Measurements from ENCODE around the gene OR5H14. TPM values are rescaled to one million over a fixed set of nuclear protein-coding genes. Genes with fewer than 3 reads are reported as not detected.
"Not testable (repeated sequence)": the region's sequence is repeated elsewhere in the genome, so short reads cannot be mapped to it uniquely, and the experiment has no call there.

OR5H14 gene
- total RNA-seq, 2 experiments from 2014 or later = 0.02 TPM; not detected in 1

DNA sequence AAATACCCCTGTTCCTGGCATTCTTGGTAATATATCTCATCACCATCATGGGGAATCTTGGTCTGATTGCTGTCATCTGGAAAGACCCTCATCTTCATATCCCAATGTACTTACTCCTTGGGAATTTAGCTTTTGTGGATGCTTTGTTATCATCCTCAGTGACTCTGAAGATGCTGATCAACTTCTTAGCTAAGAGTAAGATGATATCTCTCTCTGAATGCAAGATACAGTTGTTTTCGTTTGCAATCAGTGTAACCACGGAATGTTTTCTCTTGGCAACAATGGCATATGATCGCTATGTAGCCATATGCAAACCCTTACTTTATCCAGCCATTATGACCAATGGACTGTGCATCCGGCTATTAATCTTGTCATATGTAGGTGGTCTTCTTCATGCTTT lies 2.2 kb downstream of the OR5H14 start:
- H3K27me3 Mint-ChIP-seq; H3K27ac Mint-ChIP-seq; DNase-seq; H3K4me1 Mint-ChIP-seq; CTCF ChIA-PET; H3K9me3 Mint-ChIP-seq (ENCODE audit: low read depth); POLR2A ChIA-PET; intact Hi-C loops (cut with DNase I, micrococcal nuclease); ATAC-seq; H3K4me3 Mint-ChIP-seq; H3K36me3 Mint-ChIP-seq (ENCODE audit: low read depth): not testable (repeated sequence)

DNA sequence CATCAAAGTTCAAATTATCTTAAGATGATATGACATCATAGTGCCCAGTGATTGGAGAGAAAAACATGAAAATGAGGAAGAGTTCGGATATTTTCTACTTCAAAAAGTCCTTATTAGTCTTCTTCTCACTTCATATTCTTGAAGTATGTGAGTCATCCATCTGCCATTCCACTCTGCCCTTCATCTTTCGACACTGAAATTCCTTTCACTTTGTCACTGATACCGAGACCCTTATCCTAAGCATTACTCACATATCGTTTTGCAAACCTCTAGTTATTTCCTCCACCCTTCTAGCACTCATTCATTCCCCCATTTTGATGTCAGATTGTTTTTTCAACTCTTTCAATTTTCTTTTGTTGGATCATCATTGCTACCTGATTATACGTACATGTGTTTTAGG lies 4.0 kb downstream of the OR5H14 start:
- CTCF ChIA-PET = no interaction called here
- no peak overlapping the region for H3K27ac Mint-ChIP-seq
- DNase-seq = no peak
- POLR2A ChIA-PET = no interaction called here
- H3K9me3 Mint-ChIP-seq (ENCODE audit: low read depth) = peaks cover 5% of the 10 kb centered on the region
- no peak for ATAC-seq
- no peaks in the 10 kb centered on the region for H3K4me1 Mint-ChIP-seq
- no peaks in the 10 kb centered on the region for H3K36me3 Mint-ChIP-seq (ENCODE audit: low read depth)
- peaks cover 3% of the 10 kb centered on the region for H3K27me3 Mint-ChIP-seq
- intact Hi-C loops (cut with DNase I, micrococcal nuclease) = loop anchor here in 1 of 2 experiments (10.0 kb wide), 1 partner anchor 56 kb away; no protein-coding TSS in a partner anchor
- no peak overlapping the region for H3K4me3 Mint-ChIP-seq

- Mint-ChIP-seq H3K9me3 (ENCODE audit: low read depth) (no peaks in the 10 kb centered on the region), H3K4me3 (no peak within 1 kb of the TSS), H3K27me3 (peaks cover 4% of the 10 kb centered on the region), H3K4me1 (no peaks in the 10 kb centered on the region), H3K27ac (no peak within 1 kb of the TSS), H3K36me3 (ENCODE audit: low read depth) (no peaks in the 10 kb centered on the region)
- DNase-seq (no peak), ATAC-seq (no peak)
- CTCF ChIA-PET = no interaction called here
- POLR2A ChIA-PET = no interaction called here
- intact Hi-C loops (cut with DNase I, micrococcal nuclease) = no loop called here
Measured at GRCh38 chr3:98166396-98166795, 19.1 kb downstream of the OR5H14 start, which contains the start of gene OR5H15. Gene OR5H15 (plus strand): TSS chr3:98166696. CDS start chr3:98168700, 2,004 bp downstream.

- no peaks in the 10 kb centered on the region for H3K4me1 Mint-ChIP-seq
- H3K27ac Mint-ChIP-seq = no peak overlapping the region
- POLR2A ChIA-PET = no interaction called here
- intact Hi-C loops (cut with DNase I, micrococcal nuclease) = no loop called here
- H3K27me3 Mint-ChIP-seq = peaks cover 6% of the 10 kb centered on the region
- no peak overlapping the region for H3K4me3 Mint-ChIP-seq
- no peak for ATAC-seq
- H3K9me3 Mint-ChIP-seq (ENCODE audit: low read depth) = peaks cover 2% of the 10 kb centered on the region
- DNase-seq = no peak
- no peaks in the 10 kb centered on the region for H3K36me3 Mint-ChIP-seq (ENCODE audit: low read depth)
- CTCF ChIA-PET = interaction anchor here (1.6 kb wide), 1 partner anchor 8 kb away, joined by 4 read pairs; no protein-coding TSS in a partner anchor
Measured at GRCh38 chr3:98171071-98171470, 23.8 kb downstream of the OR5H14 start.

GRCh38 chr3:98172621-98173020 lies 25.3 kb downstream of the OR5H14 start:
- CTCF ChIA-PET = no interaction called here

DNA sequence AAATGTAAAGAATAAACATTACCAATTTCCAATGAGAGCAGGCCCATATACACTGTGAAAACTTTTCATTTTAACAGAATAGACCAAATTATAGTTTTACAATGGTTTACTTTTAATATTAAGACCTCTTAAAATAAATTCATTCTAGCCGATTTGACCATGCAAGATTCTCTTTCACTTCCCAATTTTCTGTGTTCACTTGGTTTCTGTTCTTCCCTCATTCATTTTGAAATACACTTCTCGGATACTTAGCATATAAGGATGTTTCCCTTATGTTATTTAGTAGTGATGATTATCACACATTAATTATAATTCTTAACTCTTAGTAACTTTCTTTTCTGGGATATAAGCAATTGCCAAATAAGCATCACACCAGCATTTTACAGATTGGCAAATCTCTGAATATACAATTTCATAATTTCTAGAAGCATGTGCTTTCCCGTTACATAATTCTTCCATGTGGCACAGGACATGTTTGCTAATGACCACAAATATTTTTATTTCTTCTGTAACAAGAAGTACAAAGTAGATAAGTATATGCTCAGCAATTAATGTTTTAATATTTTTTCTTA lies 33.1 kb downstream of the OR5H14 start:
- no peaks in the 10 kb centered on the region for H3K36me3 Mint-ChIP-seq (ENCODE audit: low read depth)
- H3K27ac Mint-ChIP-seq = no peak overlapping the region
- intact Hi-C loops (cut with DNase I, micrococcal nuclease) = loop anchor here in 1 of 2 experiments (10.0 kb wide), 1 partner anchor 414 kb away; the partner anchor contains the start of gene CPOX
- ChIA-PET CTCF (no interaction called here), POLR2A (no interaction called here)
- DNase-seq = no peak
- H3K9me3 Mint-ChIP-seq (ENCODE audit: low read depth) = no peaks in the 10 kb centered on the region
- ATAC-seq = no peak
- H3K4me1 Mint-ChIP-seq = no peaks in the 10 kb centered on the region
- H3K4me3 Mint-ChIP-seq = no peak overlapping the region
- no peaks in the 10 kb centered on the region for H3K27me3 Mint-ChIP-seq

More at GRCh38 chr3:98172621-98173020, 25.3 kb downstream of the OR5H14 start:
- no peak overlapping the region for H3K4me3 Mint-ChIP-seq
- intact Hi-C loops (cut with DNase I, micrococcal nuclease) = no loop called here
- no peaks in the 10 kb centered on the region for H3K36me3 Mint-ChIP-seq (ENCODE audit: low read depth)
- H3K27me3 Mint-ChIP-seq = peaks cover 6% of the 10 kb centered on the region
- peaks cover 2% of the 10 kb centered on the region for H3K9me3 Mint-ChIP-seq (ENCODE audit: low read depth)
- H3K4me1 Mint-ChIP-seq = no peaks in the 10 kb centered on the region
- DNase-seq (no peak), ATAC-seq (no peak)
- POLR2A ChIA-PET = no interaction called here
- H3K27ac Mint-ChIP-seq = no peak overlapping the region

DNA sequence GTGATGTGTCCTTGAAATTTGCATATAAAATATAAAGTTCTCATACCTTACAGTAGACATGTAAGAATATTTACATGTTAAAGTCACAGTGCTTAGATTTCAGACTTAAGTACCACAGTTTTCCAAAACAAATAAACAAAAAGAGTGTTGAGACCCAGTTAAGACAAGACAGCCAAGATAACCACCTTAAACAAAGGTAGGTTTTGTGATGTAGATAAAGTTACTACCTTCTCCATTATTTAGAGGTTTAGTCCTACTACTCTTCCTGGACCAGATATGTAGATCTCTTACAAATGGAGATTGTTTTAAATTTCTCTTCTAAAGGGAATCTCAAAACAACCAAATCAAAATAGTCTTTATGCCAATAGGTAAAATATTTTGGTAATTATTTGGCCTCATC lies 34.9 kb downstream of the OR5H14 start:
- no peak for DNase-seq
- ChIA-PET POLR2A (no interaction called here), CTCF (interaction anchor here (0.6 kb wide), 1 partner anchor 135 kb away, joined by 3 read pairs; no protein-coding TSS in a partner anchor)
- Mint-ChIP-seq H3K4me1 (no peaks in the 10 kb centered on the region), H3K27me3 (no peaks in the 10 kb centered on the region), H3K9me3 (ENCODE audit: low read depth) (no peaks in the 10 kb centered on the region), H3K36me3 (ENCODE audit: low read depth) (no peaks in the 10 kb centered on the region), H3K27ac (no peak overlapping the region), H3K4me3 (no peak overlapping the region)
- intact Hi-C loops (cut with DNase I, micrococcal nuclease) = loop anchor here (2.0 to 10.0 kb wide), 2 partner anchors 41 to 413 kb away; partner anchors contain the start of gene CPOX (in 1 of the 2)
- no peak for ATAC-seq

- Mint-ChIP-seq H3K27me3 (no peaks in the 10 kb centered on the region), H3K4me1 (peaks cover 4% of the 10 kb centered on the region), H3K4me3 (no peak overlapping the region), H3K27ac (no peak overlapping the region), H3K36me3 (ENCODE audit: low read depth) (no peaks in the 10 kb centered on the region), H3K9me3 (ENCODE audit: low read depth) (no peaks in the 10 kb centered on the region)
- ATAC-seq = no peak
- intact Hi-C loops (cut with DNase I, micrococcal nuclease) = loop anchor here in 1 of 2 experiments (2.0 to 10.0 kb wide), 2 partner anchors 146 to 410 kb away; partner anchors contain the start of gene CPOX
- ChIA-PET POLR2A (no interaction called here), CTCF (interaction anchor here (0.7 kb wide), 1 partner anchor 284 kb away, joined by 4 read pairs; no protein-coding TSS in a partner anchor)
- no peak for DNase-seq
Measured at GRCh38 chr3:98185180-98185579, 37.9 kb downstream of the OR5H14 start.

GRCh38 chr3:98188545-98188944 lies 41.3 kb downstream of the OR5H14 start:
- H3K4me1 Mint-ChIP-seq = peaks cover 4% of the 10 kb centered on the region
- no peaks in the 10 kb centered on the region for H3K36me3 Mint-ChIP-seq (ENCODE audit: low read depth)
- H3K4me3 Mint-ChIP-seq = no peak overlapping the region
- no peaks in the 10 kb centered on the region for H3K9me3 Mint-ChIP-seq (ENCODE audit: low read depth)
- DNase-seq (no peak), ATAC-seq (peak; percentile 49)
- POLR2A ChIA-PET = no interaction called here
- intact Hi-C loops (cut with DNase I, micrococcal nuclease) = loop anchor here (1.0 to 10.0 kb wide), 3 partner anchors 140 to 406 kb away; partner anchors contain the start of gene CPOX (in 1 of the 2)
- no peak overlapping the region for H3K27ac Mint-ChIP-seq
- CTCF ChIA-PET = interaction anchor here (2.2 kb wide), 1 partner anchor 141 kb away, joined by 7 read pairs; no protein-coding TSS in a partner anchor
- H3K27me3 Mint-ChIP-seq = peaks cover 5% of the 10 kb centered on the region

DNA sequence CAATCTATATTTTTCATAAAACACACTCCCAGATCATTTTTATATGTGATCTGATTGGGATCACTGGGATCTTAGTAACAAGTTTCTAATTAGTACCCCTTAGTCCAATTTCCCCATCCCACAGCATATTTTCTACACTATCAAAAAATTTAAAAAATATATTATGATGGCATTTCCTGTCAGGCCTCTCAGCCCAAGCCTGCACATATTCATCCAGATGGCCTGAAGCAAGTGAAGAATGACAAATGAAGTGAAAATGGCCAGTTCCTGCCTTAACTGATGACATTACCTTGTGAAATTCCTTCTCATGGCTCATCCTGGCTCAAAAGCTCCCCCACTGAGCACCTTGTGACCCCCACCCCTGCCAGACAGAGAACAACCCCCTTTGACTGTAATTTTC lies 43.6 kb downstream of the OR5H14 start:
- DNase-seq; H3K4me1 Mint-ChIP-seq; POLR2A ChIA-PET; H3K36me3 Mint-ChIP-seq (ENCODE audit: low read depth); H3K4me3 Mint-ChIP-seq; intact Hi-C loops (cut with DNase I, micrococcal nuclease); H3K9me3 Mint-ChIP-seq (ENCODE audit: low read depth); ATAC-seq; H3K27me3 Mint-ChIP-seq; H3K27ac Mint-ChIP-seq: not testable (repeated sequence)
- CTCF ChIA-PET = interaction anchor here (0.6 kb wide), 1 partner anchor 1510 kb away, joined by 4 read pairs; no protein-coding TSS in a partner anchor

- CTCF ChIA-PET; ATAC-seq; H3K27ac Mint-ChIP-seq; DNase-seq; H3K4me1 Mint-ChIP-seq; H3K4me3 Mint-ChIP-seq; H3K27me3 Mint-ChIP-seq; H3K9me3 Mint-ChIP-seq (ENCODE audit: low read depth); POLR2A ChIA-PET; H3K36me3 Mint-ChIP-seq (ENCODE audit: low read depth); intact Hi-C loops (cut with DNase I, micrococcal nuclease): not testable (repeated sequence)
Measured at GRCh38 chr3:98196293-98196692, 49.0 kb downstream of the OR5H14 start.

- ChIA-PET POLR2A (no interaction called here), CTCF (no interaction called here)
- DNase-seq = no peak
- Mint-ChIP-seq H3K36me3 (ENCODE audit: low read depth) (no peaks in the 10 kb centered on the region), H3K4me3 (no peak overlapping the region), H3K9me3 (ENCODE audit: low read depth) (no peaks in the 10 kb centered on the region), H3K27me3 (peaks cover 1% of the 10 kb centered on the region), H3K4me1 (no peaks in the 10 kb centered on the region), H3K27ac (no peak overlapping the region)
- intact Hi-C loops (cut with DNase I, micrococcal nuclease) = no loop called here
- no peak for ATAC-seq
Measured at GRCh38 chr3:98199020-98199419, 51.7 kb downstream of the OR5H14 start.
